Mesodermal cell (in vitro differentiated cells): Measurements from ENCODE around the gene FRMD4A.
"Not testable (repeated sequence)": the region's sequence is repeated elsewhere in the genome, so short reads cannot be mapped to it uniquely, and the experiment has no call there.

Source experiments
- H3K27ac ChIP-seq: 2 replicates; pipeline ENCODE4 v1.7.0; 2013; ENCODE audit warnings: mild to moderate bottlenecking, low read depth, low read length, moderate library complexity; ENCODE audit not compliant: severe bottlenecking
- H3K36me3 ChIP-seq: 2 replicates; pipeline ENCODE4 v1.7.1; 2013; ENCODE audit warnings: mild to moderate bottlenecking, low read length, moderate library complexity; ENCODE audit not compliant: control insufficient read depth, insufficient read depth
- H3K4me1 ChIP-seq: one replicate; pipeline ENCODE4 v1.7.1; 2013; ENCODE audit warnings: mild to moderate bottlenecking, low read length; ENCODE audit not compliant: insufficient read depth, control insufficient read depth, poor library complexity, severe bottlenecking
- H3K4me3 ChIP-seq: 2 replicates; pipeline ENCODE4 v1.7.0; 2013; ENCODE audit warnings: low read length, control low read depth, mild to moderate bottlenecking; ENCODE audit not compliant: insufficient read depth, poor library complexity, severe bottlenecking; ENCODE audit errors: extremely low read depth
- H3K9me3 ChIP-seq: 2 replicates; pipeline ENCODE4 v1.7.1; 2013; ENCODE audit warnings: mild to moderate bottlenecking, low read length, moderate library complexity; ENCODE audit not compliant: control insufficient read depth
- WGBS, 2 experiments: methylation state at CpG; one replicate each; pipeline ENCODE4 v1.1.5; 2013; ENCODE audit warnings: missing lambda C conversion rate in 2 of 2; ENCODE audit not compliant: insufficient coverage in 2 of 2; 5-methylcytosine and 5-hydroxymethylcytosine counted together

Gene FRMD4A

GRCh38 chr10:13865758-13866491 is 464.8 kb downstream of the FRMD4A start:
- Histone ChIP-seq H3K4me3 (peak overlapping the region; percentile 6), H3K9me3 (no peaks in the 10 kb centered on the region), H3K4me1 (peaks cover 14% of the 10 kb centered on the region), H3K36me3 (peaks cover 7% of the 10 kb centered on the region), H3K27ac (peak overlapping the region; percentile 86)
- 19 to 39% methylated on average over 7 to 10 of the region's 12 CpGs for WGBS, 2 experiments

DNA sequence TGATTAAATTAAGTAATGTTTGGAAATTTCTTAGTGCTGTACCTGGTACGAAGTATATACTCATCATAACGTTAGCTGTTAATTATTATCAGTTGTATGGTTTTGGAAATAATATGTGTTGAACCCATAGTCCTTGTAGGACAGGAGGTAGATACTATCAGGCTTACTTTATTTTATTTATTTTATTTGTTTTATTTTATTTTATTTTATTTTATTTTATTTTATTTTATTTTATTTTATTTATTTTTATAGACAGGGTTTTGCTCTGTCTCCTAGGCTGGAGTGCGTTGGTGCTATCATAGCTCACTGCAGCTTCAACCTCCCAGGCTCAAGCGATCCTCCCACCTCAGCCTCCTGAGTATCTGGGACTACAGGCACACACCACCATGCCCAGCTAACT is 465.5 kb downstream of the FRMD4A start:
- WGBS, 2 experiments = 93 to 100% methylated on average over 2 to 3 of the region's 4 CpGs

DNA sequence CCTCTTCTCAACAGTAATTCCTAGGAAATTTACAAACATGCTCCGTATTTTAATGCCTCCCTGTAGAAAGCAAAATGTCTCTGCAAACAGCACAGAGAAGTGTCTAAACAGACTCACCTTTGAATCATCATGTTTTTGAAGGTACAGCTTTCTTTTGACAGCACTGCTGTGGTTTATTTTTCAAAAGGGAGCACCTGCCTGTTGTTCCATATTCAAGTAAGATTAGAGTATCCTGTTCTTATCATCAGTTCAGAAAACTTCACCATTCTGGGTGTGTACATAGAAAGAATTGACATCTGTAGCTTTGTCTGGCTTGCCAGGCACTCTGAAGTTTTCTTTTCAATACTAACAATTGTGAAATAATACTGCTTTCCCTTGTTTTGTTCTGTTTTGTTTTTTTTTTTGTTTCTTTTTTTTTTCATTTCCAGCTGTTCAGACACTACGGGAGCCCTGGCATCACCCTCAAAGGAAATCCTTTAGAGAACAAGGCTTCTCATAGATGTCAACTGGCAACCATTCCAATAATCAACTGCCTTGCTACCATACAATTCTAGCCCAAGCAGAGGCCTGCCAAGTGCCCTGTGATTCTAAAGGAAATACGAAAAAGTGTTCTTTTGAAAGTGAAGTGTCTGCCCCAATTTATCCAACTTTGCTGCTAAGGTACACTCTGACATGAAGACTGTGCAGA is 468.0 kb downstream of the FRMD4A start:
- Histone ChIP-seq H3K36me3 (peaks cover 11% of the 10 kb centered on the region), H3K9me3 (no peaks in the 10 kb centered on the region), H3K27ac (no peak overlapping the region), H3K4me3 (no peak overlapping the region), H3K4me1 (peaks cover 8% of the 10 kb centered on the region)
- 88 to 100% methylated on average over 1 to 2 of the region's 3 CpGs for WGBS, 2 experiments

More for the DNA sequence above, 465.5 kb downstream of the FRMD4A start:
- H3K9me3 ChIP-seq, H3K4me1 ChIP-seq, H3K4me3 ChIP-seq, H3K27ac ChIP-seq, H3K36me3 ChIP-seq: not testable (repeated sequence)

DNA sequence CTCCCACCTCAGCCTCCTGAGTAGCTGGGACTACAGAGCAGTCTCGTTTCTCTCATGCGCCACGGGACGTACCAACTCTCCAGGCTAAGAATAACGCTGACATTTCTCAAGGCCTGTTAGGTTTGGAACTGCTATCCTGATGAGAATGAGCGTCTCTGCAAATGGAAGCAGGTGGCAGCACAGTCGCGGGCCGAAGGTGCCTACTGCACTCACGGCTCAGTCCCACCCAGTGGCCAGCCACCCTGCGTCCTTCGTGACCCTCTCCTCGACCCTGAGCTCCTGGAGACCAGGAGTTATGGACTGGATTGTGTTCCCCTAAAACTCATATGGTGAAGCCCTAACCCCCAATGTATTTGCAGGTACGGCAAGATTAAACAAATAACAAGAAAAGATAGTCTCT is 469.8 kb downstream of the FRMD4A start:
- peaks cover under 1% of the 10 kb centered on the region for H3K4me1 ChIP-seq
- H3K27ac ChIP-seq = no peak overlapping the region
- H3K4me3 ChIP-seq = no peak overlapping the region
- peaks cover 22% of the 10 kb centered on the region for H3K36me3 ChIP-seq
- no peaks in the 10 kb centered on the region for H3K9me3 ChIP-seq
- WGBS, 2 experiments = 94 to 95% methylated on average over 14 of the region's 14 CpGs

GRCh38 chr10:13859979-13860654 is 470.6 kb downstream of the FRMD4A start:
- no peak overlapping the region for H3K27ac ChIP-seq
- no peaks in the 10 kb centered on the region for H3K9me3 ChIP-seq
- 93 to 94% methylated on average over 6 to 7 of the region's 8 CpGs for WGBS, 2 experiments
- H3K36me3 ChIP-seq = peaks cover 25% of the 10 kb centered on the region
- no peak overlapping the region for H3K4me3 ChIP-seq
- no peaks in the 10 kb centered on the region for H3K4me1 ChIP-seq

DNA sequence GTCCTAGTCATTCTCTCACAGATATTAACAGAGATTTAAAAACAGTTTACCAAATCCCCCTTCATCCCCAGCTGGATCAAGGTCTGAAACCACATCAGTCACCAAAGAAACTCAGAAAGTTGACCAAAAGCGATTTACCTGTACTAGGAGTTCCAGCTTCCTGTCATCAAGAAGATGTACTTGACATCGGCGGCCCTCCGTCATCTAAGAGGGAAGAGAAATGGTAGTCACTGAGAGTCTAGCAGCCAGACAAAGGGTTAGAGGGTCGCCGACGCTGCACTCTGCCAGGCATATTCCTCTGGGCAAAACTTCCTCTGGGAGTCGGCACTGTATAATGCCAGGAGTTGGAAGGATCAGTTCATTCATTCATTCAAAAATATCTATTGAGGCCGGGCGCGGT is 472.0 kb downstream of the FRMD4A start:
- WGBS, 2 experiments = 95 to 98% methylated on average over 10 to 11 of the region's 11 CpGs
- no peak overlapping the region for H3K4me3 ChIP-seq
- H3K27ac ChIP-seq = no peak overlapping the region
- H3K36me3 ChIP-seq = peaks cover 27% of the 10 kb centered on the region
- peaks cover 6% of the 10 kb centered on the region for H3K4me1 ChIP-seq
- no peaks in the 10 kb centered on the region for H3K9me3 ChIP-seq

DNA sequence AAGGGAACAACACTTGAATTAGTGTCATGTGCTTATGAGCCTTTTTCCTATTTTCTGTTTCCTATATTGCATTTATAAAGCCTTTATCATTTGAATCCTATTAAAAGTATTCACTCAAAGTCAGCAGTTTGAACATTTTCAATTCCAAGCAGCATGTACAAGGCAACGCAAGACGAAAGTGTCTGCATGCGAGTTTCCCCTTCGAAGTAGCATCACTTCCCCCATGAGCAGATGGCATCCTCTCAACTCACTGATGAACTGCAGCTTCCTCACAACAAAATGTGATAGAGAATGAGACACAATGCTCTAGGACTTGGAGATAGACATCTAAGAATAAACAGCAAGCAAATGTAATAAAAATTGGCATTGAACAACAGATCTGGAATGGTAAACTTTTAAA is 473.3 kb downstream of the FRMD4A start:
- Histone ChIP-seq H3K4me1 (peaks cover 7% of the 10 kb centered on the region), H3K36me3 (peaks cover 37% of the 10 kb centered on the region), H3K27ac (no peak overlapping the region), H3K9me3 (no peaks in the 10 kb centered on the region), H3K4me3 (no peak overlapping the region)
- WGBS, 2 experiments = 98 to 100% methylated on average over 1 to 4 of the region's 4 CpGs

DNA sequence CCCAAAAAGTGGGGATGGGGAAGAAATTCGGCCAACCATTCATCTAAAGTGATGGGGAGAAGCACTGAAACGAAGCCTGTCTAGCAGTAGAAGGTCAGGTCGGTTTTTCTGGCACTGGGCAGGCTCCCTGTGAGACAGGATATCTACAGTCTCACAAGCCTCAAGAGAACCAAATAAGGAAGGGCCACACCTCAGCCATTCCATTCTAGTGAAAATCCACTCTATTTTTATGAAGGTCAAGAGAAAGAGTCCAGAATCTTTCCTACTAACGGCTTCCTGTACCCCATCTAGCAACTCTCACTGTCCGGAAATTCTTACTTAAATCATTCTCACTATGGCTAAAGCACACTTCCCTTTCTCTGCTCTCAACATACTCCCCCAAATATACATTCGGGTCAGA is 476.9 kb downstream of the FRMD4A start:
- no peak overlapping the region for H3K4me3 ChIP-seq
- peaks cover 50% of the 10 kb centered on the region for H3K36me3 ChIP-seq
- H3K4me1 ChIP-seq = peaks cover 7% of the 10 kb centered on the region
- no peak overlapping the region for H3K27ac ChIP-seq
- no peaks in the 10 kb centered on the region for H3K9me3 ChIP-seq
- 89 to 94% methylated on average over 3 to 4 of the region's 6 CpGs for WGBS, 2 experiments

DNA sequence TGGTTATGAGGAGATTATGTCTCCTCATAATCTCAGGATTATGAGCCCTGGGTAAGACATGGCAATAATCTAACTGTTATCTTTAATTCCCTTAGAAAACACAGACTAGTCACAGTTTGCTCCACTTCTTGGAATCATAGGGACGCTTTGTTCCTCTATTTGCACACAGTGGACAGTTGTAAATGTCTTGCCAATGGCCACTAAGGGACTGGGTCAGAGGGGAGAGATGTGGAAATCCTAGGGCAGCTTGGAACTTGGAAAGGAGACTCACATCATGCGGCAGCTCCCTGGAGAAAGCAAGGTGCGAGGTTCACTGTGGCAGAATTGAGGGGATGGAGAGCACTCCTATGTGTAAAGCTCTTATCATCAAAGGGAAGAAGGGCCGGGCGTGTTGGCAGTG is 477.9 kb downstream of the FRMD4A start:
- no peak overlapping the region for H3K27ac ChIP-seq
- H3K4me1 ChIP-seq = peaks cover 9% of the 10 kb centered on the region
- H3K36me3 ChIP-seq = peaks cover 56% of the 10 kb centered on the region
- WGBS, 2 experiments = 93 to 96% methylated on average over 5 of the region's 5 CpGs
- no peak overlapping the region for H3K4me3 ChIP-seq
- no peaks in the 10 kb centered on the region for H3K9me3 ChIP-seq

GRCh38 chr10:13851906-13852305 is 478.8 kb downstream of the FRMD4A start:
- 100% methylated on average over 2 of the region's 2 CpGs; no CpG with 5 or more reads in 1 of the 2 experiments for WGBS, 2 experiments

More at GRCh38 chr10:13851906-13852305, 478.8 kb downstream of the FRMD4A start:
- Histone ChIP-seq H3K36me3 (peaks cover 50% of the 10 kb centered on the region), H3K9me3 (no peaks in the 10 kb centered on the region), H3K4me1 (peaks cover 15% of the 10 kb centered on the region), H3K27ac (no peak overlapping the region), H3K4me3 (no peak overlapping the region)
